ENCODE results near the gene STX1B.

- TF ChIP-seq USF2 (IDR thresholded peaks at IDR 0.05; ENCODE audit: low read length) (no peak), TCF12 (IDR thresholded peaks at IDR 0.05; ENCODE audit: low read depth, low read length) (no peak), CTCF (IDR thresholded peaks at IDR 0.05; ENCODE audit: control extremely low read depth in 1 of 3, insufficient read depth in 1 of 3, low read depth in 1 of 3, low read length in 3 of 3) (no peak), EP300 (IDR thresholded peaks at IDR 0.05; ENCODE audit: borderline replicate concordance in 1 of 2, low read depth in 2 of 2, low read length in 2 of 2) (no peak), CREB1 (IDR thresholded peaks at IDR 0.05) (no peak), CBX5 (IDR thresholded peaks at IDR 0.05; ENCODE audit: low read depth, low read length) (no peak), TAF1 (IDR thresholded peaks at IDR 0.05; ENCODE audit: low read depth, low read length) (no peak), MAX (IDR thresholded peaks at IDR 0.05) (no peak), CHD2 (IDR thresholded peaks at IDR 0.05; ENCODE audit: low read length) (no peak), CEBPB (IDR thresholded peaks at IDR 0.05; ENCODE audit: low read depth, low read length) (0 out of 2 replicates have a peak, but pooled peaks have one; percentile 9)
These were observed 22.8 kb downstream of the STX1B start for GRCh38 chr16:30987581-30988190.
